Fibroblast of mammary gland (primary cell): ENCODE measurements around the gene SYNPO2L.
"Not testable (repeated sequence)": the region's sequence is repeated elsewhere in the genome, so short reads cannot be mapped to it uniquely, and the experiment has no call there.

Experiments used
- DNase-seq: peaks from one replicate; pipeline ENCODE4 v3.0.0-alpha.2; 2010; ENCODE audit warnings: low read depth
- H3K4me3 ChIP-seq: 2 replicates; pipeline ENCODE4 v1.5.1; 2011; ENCODE audit warnings: low read depth, mild to moderate bottlenecking, low read length, moderate library complexity; ENCODE audit not compliant: control insufficient read depth
- CTCF ChIP-seq: conservative IDR thresholded peaks from 2 replicates; pipeline ENCODE4 v1.5.1; 2011; ENCODE audit warnings: low read depth, low read length, inconsistent platforms; ENCODE audit not compliant: control insufficient read depth, insufficient read depth

SYNPO2L gene

GRCh38 chr10:73655990-73656298 lies at the start of gene SYNPO2L:
Gene SYNPO2L (minus strand): TSS chr10:73656029. CDS start chr10:73655922, 107 bp downstream.
- DNase-seq: no peak
- TF ChIP-seq CTCF: no peak
- H3K4me3 ChIP-seq: no peak within 1 kb of the TSS

- not testable (repeated sequence) for H3K4me3 ChIP-seq, DNase-seq
Observed at GRCh38 chr10:73703924-73704323, 48.1 kb upstream of the SYNPO2L start.

GRCh38 chr10:73698819-73699218 lies 43.0 kb upstream of the SYNPO2L start:
- H3K4me3 ChIP-seq, DNase-seq: not testable (repeated sequence)

GRCh38 chr10:73697675-73698159 lies 41.9 kb upstream of the SYNPO2L start, which contains the start of gene AGAP5:
Gene AGAP5 (minus strand): TSS chr10:73698109. CDS start chr10:73697755, 354 bp downstream.
- not testable (repeated sequence) for DNase-seq, H3K4me3 ChIP-seq

- not testable (repeated sequence) for H3K4me3 ChIP-seq
- peak; percentile 7 for DNase-seq
Observed at GRCh38 chr10:73695302-73695701, 39.5 kb upstream of the SYNPO2L start.

GRCh38 chr10:73690755-73691154 lies 34.9 kb upstream of the SYNPO2L start:
- DNase-seq, H3K4me3 ChIP-seq: not testable (repeated sequence)

GRCh38 chr10:73689596-73689995 lies 33.8 kb upstream of the SYNPO2L start:
- H3K4me3 ChIP-seq, DNase-seq: not testable (repeated sequence)

- H3K4me3 ChIP-seq, DNase-seq: not testable (repeated sequence)
Observed at GRCh38 chr10:73687641-73688040, 31.8 kb upstream of the SYNPO2L start.

GRCh38 chr10:73674546-73674945 lies 18.7 kb upstream of the SYNPO2L start:
- not testable (repeated sequence) for DNase-seq, H3K4me3 ChIP-seq

GRCh38 chr10:73668378-73668777 lies 12.5 kb upstream of the SYNPO2L start:
- not testable (repeated sequence) for H3K4me3 ChIP-seq, DNase-seq

GRCh38 chr10:73666153-73666809 lies 10.5 kb upstream of the SYNPO2L start:
- not testable (repeated sequence) for H3K4me3 ChIP-seq

GRCh38 chr10:73665581-73665980 lies 9.8 kb upstream of the SYNPO2L start:
- not testable (repeated sequence) for DNase-seq, H3K4me3 ChIP-seq

More at GRCh38 chr10:73666153-73666809, 10.5 kb upstream of the SYNPO2L start:
- DNase-seq: peak; percentile 69

GRCh38 chr10:73664156-73665040 lies 8.6 kb upstream of the SYNPO2L start:
- H3K4me3 ChIP-seq, DNase-seq: not testable (repeated sequence)

- H3K4me3 ChIP-seq, DNase-seq: not testable (repeated sequence)
Observed at GRCh38 chr10:73663621-73664020, 7.8 kb upstream of the SYNPO2L start.

GRCh38 chr10:73662705-73663104 lies 6.9 kb upstream of the SYNPO2L start:
- H3K4me3 ChIP-seq, DNase-seq: not testable (repeated sequence)
